Measurements from ENCODE around the gene DDX49. TPM values are rescaled to one million over a fixed set of nuclear protein-coding genes. Genes with fewer than 3 reads are reported as not detected.

DDX49 gene
- total RNA-seq, 1 experiment from 2014 or later: 98.8 TPM

- CTCF ChIA-PET: interaction anchor here (0.6 to 0.7 kb wide), 3 partner anchors 16 to 110 kb away, joined by 3 to 5 read pairs (median 4); no protein-coding TSS in a partner anchor
- intact Hi-C loops (cut with micrococcal nuclease): no loop called here
- BruUV-seq (replicated peaks): no TSS peak
- Mint-ChIP-seq H3K4me1 (ENCODE audit: insufficient read depth, unreplicated experiment) (no peaks in the 10 kb centered on the region), H3K36me3 (ENCODE audit: insufficient read depth, unreplicated experiment) (peaks cover 53% of the 10 kb centered on the region), H3K27me3 (ENCODE audit: insufficient read depth, unreplicated experiment) (no peaks in the 10 kb centered on the region), H3K27ac (ENCODE audit: low read depth, unreplicated experiment) (no peak overlapping the region), H3K9me3 (ENCODE audit: unreplicated experiment) (no peaks in the 10 kb centered on the region), H3K4me3 (ENCODE audit: unreplicated experiment) (no peak overlapping the region)
- POLR2A ChIA-PET: interaction anchor here (1.5 kb wide), 1 partner anchor 11 kb away, joined by 4 read pairs; no protein-coding TSS in a partner anchor
- DNase-seq (ENCODE audit: unreplicated experiment): no peak
- TF ChIP-seq, protein P1, sequence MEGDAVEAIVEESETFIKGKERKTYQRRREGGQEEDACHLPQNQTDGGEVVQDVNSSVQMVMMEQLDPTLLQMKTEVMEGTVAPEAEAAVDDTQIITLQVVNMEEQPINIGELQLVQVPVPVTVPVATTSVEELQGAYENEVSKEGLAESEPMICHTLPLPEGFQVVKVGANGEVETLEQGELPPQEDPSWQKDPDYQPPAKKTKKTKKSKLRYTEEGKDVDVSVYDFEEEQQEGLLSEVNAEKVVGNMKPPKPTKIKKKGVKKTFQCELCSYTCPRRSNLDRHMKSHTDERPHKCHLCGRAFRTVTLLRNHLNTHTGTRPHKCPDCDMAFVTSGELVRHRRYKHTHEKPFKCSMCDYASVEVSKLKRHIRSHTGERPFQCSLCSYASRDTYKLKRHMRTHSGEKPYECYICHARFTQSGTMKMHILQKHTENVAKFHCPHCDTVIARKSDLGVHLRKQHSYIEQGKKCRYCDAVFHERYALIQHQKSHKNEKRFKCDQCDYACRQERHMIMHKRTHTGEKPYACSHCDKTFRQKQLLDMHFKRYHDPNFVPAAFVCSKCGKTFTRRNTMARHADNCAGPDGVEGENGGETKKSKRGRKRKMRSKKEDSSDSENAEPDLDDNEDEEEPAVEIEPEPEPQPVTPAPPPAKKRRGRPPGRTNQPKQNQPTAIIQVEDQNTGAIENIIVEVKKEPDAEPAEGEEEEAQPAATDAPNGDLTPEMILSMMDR (IDR thresholded peaks at IDR 0.05; ENCODE audit: unreplicated experiment): no peak
These were observed 48.0 kb upstream of the DDX49 start for GRCh38 chr19:18871543-18871942.

- Mint-ChIP-seq H3K27ac (ENCODE audit: low read depth, unreplicated experiment) (no peak overlapping the region), H3K9me3 (ENCODE audit: unreplicated experiment) (no peaks in the 10 kb centered on the region), H3K36me3 (ENCODE audit: insufficient read depth, unreplicated experiment) (peaks cover 35% of the 10 kb centered on the region), H3K4me3 (ENCODE audit: unreplicated experiment) (no peak overlapping the region), H3K27me3 (ENCODE audit: insufficient read depth, unreplicated experiment) (no peaks in the 10 kb centered on the region), H3K4me1 (ENCODE audit: insufficient read depth, unreplicated experiment) (no peaks in the 10 kb centered on the region)
- intact Hi-C loops (cut with micrococcal nuclease): no loop called here
- BruUV-seq (replicated peaks): no TSS peak
- CTCF ChIA-PET: interaction anchor here (1.1 to 2.1 kb wide), 2 partner anchors 9 kb away, joined by 3 to 14 read pairs; no protein-coding TSS in a partner anchor
- TF ChIP-seq, protein P1 (IDR thresholded peaks at IDR 0.05; ENCODE audit: unreplicated experiment): no peak
- POLR2A ChIA-PET: no interaction called here
- DNase-seq (ENCODE audit: unreplicated experiment): no peak
These were observed 43.8 kb upstream of the DDX49 start for GRCh38 chr19:18875726-18876125.

GRCh38 chr19:18876865-18877264 is 42.6 kb upstream of the DDX49 start:
- Mint-ChIP-seq H3K27ac (ENCODE audit: low read depth, unreplicated experiment) (no peak overlapping the region), H3K9me3 (ENCODE audit: unreplicated experiment) (no peaks in the 10 kb centered on the region), H3K27me3 (ENCODE audit: insufficient read depth, unreplicated experiment) (no peaks in the 10 kb centered on the region), H3K4me1 (ENCODE audit: insufficient read depth, unreplicated experiment) (no peaks in the 10 kb centered on the region), H3K4me3 (ENCODE audit: unreplicated experiment) (no peak overlapping the region), H3K36me3 (ENCODE audit: insufficient read depth, unreplicated experiment) (peaks cover 30% of the 10 kb centered on the region)
- TF ChIP-seq, protein P1 (IDR thresholded peaks at IDR 0.05; ENCODE audit: unreplicated experiment): no peak
- POLR2A ChIA-PET: interaction anchor here (1.2 kb wide), 1 partner anchor 110 kb away, joined by 3 read pairs; no protein-coding TSS in a partner anchor
- intact Hi-C loops (cut with micrococcal nuclease): no loop called here
- CTCF ChIA-PET: interaction anchor here (0.9 to 2.1 kb wide), 3 partner anchors 10 to 40 kb away, joined by 5 to 14 read pairs (median 5); no protein-coding TSS in a partner anchor
- BruUV-seq (replicated peaks): no TSS peak
- DNase-seq (ENCODE audit: unreplicated experiment): no peak

- H3K36me3 Mint-ChIP-seq (ENCODE audit: insufficient read depth, unreplicated experiment): peaks cover 30% of the 10 kb centered on the region
- TF ChIP-seq, protein P1 (IDR thresholded peaks at IDR 0.05; ENCODE audit: unreplicated experiment): no peak
- ChIA-PET POLR2A (interaction anchor here (0.7 kb wide), 1 partner anchor 114 kb away, joined by 3 read pairs; no protein-coding TSS in a partner anchor), CTCF (interaction anchor here (0.6 to 2.1 kb wide), 2 partner anchors 12 to 117 kb away, joined by 3 to 14 read pairs; no protein-coding TSS in a partner anchor)
- H3K9me3 Mint-ChIP-seq (ENCODE audit: unreplicated experiment): no peaks in the 10 kb centered on the region
- H3K27me3 Mint-ChIP-seq (ENCODE audit: insufficient read depth, unreplicated experiment): no peaks in the 10 kb centered on the region
- BruUV-seq (replicated peaks): no TSS peak
- intact Hi-C loops (cut with micrococcal nuclease): no loop called here
- H3K4me3 Mint-ChIP-seq (ENCODE audit: unreplicated experiment): no peak overlapping the region
- no peak overlapping the region for H3K27ac Mint-ChIP-seq (ENCODE audit: low read depth, unreplicated experiment)
- DNase-seq (ENCODE audit: unreplicated experiment): no peak
- H3K4me1 Mint-ChIP-seq (ENCODE audit: insufficient read depth, unreplicated experiment): peaks cover under 1% of the 10 kb centered on the region
These were observed 41.3 kb upstream of the DDX49 start for GRCh38 chr19:18878058-18878797.

Measured in MCF 10A (cell line).